ENCODE data around the gene STX1A. TPM values are rescaled to one million over a fixed set of nuclear protein-coding genes. Genes with fewer than 3 reads are reported as not detected.

STX1A gene
- total RNA-seq, 2 donors from 2014 or later, result 2.6 TPM

DNA sequence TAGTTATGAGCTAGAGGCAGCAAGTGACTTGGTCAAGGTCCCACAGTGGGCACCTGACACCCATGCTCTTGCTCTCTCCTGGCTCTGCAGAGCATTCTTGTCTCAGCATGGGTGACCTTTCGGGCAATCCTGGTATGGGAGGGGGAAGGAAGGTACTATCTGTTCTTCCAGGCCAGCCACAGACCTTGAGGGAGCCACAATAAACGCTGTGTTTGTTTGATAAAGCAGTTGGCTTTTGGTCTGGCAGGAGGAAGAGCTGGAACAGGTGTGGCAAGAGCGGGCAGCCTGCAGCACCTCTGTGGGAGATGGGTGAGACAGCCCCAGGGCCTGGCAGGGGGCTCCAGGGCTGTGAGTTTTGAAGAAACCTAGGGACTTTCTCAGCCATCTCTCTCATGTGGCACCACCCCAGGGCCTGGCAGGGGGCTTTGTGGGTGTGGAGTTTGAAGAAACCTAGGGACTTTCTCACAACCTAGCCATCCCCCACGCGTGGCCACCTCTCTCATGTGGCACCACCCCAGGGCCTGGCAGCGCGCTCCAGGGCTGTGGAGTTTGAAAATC lies 39.2 kb upstream of the STX1A start:
- TF ChIP-seq, protein P1, sequence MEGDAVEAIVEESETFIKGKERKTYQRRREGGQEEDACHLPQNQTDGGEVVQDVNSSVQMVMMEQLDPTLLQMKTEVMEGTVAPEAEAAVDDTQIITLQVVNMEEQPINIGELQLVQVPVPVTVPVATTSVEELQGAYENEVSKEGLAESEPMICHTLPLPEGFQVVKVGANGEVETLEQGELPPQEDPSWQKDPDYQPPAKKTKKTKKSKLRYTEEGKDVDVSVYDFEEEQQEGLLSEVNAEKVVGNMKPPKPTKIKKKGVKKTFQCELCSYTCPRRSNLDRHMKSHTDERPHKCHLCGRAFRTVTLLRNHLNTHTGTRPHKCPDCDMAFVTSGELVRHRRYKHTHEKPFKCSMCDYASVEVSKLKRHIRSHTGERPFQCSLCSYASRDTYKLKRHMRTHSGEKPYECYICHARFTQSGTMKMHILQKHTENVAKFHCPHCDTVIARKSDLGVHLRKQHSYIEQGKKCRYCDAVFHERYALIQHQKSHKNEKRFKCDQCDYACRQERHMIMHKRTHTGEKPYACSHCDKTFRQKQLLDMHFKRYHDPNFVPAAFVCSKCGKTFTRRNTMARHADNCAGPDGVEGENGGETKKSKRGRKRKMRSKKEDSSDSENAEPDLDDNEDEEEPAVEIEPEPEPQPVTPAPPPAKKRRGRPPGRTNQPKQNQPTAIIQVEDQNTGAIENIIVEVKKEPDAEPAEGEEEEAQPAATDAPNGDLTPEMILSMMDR (IDR thresholded peaks at IDR 0.05), result no peak
- Histone ChIP-seq H3K4me1 (no peaks in the 10 kb centered on the region), H3K27ac (no peak overlapping the region), H3K9me3 (no peaks in the 10 kb centered on the region), H3K27me3 (no peaks in the 10 kb centered on the region), H3K36me3 (no peaks in the 10 kb centered on the region), H3K4me3 (no peak overlapping the region)
- DNase-seq (ENCODE audit: low spot score), result no peak

DNA sequence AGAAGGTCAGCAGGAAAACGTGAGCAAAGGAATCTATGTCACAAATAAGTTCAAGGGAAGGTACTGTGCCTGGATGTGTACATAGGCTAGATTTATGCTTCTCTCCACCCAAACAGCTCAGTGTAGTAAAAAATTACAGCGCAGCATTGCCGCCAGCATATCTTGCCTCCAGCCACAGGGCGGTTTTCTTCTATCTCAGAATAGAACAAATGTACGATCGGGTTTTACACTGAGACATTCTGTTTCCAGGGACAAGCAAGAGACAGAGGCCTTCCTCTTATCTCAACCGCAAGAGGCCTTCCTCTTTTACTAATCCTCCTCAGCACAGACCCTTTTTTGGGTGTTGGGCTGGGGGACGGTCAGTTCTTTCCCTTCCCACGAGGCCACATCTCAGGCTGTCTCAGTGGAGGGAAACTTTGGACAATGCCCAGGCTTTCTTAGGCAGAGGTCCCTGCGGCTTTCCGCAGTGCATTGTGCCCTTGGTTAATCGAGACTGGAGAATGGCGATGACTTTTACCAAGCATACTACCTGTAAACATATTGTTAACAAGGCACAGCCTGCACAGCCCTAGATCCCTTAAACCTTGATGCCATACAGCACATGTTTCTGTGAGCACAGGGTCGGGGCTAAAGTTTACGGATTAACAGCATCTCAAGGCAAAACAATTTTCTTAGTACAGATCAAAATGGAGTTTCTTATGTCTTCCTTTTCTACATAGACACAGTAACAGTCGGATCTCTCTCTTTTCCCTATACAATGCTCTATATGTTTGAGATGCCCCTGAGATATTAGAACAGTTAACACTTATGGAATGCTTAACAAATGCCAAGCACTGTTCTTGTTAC lies 30.7 kb upstream of the STX1A start:
- TF ChIP-seq, protein P1 (IDR thresholded peaks at IDR 0.05), result no peak
- no peak for DNase-seq (ENCODE audit: low spot score)
- Histone ChIP-seq H3K4me1 (no peaks in the 10 kb centered on the region), H3K27me3 (no peaks in the 10 kb centered on the region), H3K27ac (no peak overlapping the region), H3K9me3 (no peaks in the 10 kb centered on the region), H3K4me3 (no peak overlapping the region), H3K36me3 (no peaks in the 10 kb centered on the region)

DNA sequence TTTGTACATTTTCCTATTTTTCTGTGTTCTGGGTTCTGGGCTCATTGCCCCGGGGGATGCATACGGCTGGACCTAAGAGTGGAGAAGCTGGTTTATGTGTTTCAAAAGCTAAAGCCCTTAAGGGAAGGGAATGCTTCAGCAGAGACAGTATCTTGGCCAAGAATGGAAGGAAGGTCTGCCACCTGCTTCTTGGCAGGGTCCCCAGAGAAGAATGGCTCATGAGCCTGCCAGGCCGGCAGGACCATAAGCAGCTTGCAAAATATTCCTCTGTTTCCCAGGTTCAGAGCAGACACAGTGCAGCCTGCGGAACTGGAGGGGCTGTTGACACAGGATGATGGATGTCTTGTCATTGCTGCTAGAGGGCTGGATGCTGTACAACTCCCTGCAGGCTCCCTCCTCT lies 26.9 kb upstream of the STX1A start:
- H3K4me3 ChIP-seq, result no peak overlapping the region
- no peaks in the 10 kb centered on the region for H3K9me3 ChIP-seq
- H3K27ac ChIP-seq, result no peak overlapping the region
- TF ChIP-seq, protein P1 (IDR thresholded peaks at IDR 0.05), result no peak
- H3K4me1 ChIP-seq, result peaks cover 0 to 11% of the 10 kb centered on the region in 2 donors
- DNase-seq (ENCODE audit: low spot score), result no peak
- H3K27me3 ChIP-seq, result no peaks in the 10 kb centered on the region
- no peaks in the 10 kb centered on the region for H3K36me3 ChIP-seq

DNA sequence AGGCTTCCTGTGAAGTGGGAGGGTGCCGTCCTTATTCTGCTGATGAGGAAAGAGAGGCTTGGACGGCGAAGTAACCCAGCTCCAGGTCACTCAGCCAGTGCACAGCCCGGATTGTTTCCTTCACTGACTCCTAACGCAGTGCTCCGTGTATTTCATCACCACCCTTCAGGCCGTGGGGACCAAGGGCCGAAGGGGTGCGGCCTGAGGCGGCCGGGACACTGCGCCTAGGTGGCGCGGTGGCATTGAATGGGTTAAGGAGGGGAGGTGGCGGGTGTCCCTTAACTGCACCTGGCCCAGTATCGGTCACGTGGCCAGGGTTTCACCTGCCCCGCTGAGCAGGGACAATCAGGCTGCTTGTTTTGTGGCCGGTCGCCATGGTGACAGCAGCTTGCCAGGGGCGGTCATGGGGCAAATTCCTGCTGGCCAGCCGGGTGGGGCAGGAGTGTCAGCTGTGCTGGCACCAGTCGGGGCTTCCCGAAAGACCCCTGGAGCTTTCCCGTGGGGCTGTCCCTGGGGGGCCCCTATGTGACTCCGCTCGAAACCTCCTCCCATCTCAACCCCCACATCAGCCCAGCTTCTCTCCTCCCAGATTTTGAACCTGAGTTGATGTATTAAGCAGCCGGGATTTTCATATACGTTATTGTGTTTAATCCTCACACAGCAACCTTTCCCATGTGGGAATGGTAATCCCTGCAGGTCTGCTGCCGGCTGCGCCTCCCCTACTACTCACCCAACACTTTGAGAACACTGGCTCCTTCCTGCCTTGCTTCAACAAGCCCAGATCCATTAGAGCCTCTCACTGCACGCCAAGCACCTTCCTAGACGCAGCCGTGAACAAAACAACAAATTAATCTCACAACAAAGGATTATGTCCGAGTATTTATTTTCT lies 23.5 kb upstream of the STX1A start:
- no peaks in the 10 kb centered on the region for H3K27me3 ChIP-seq
- TF ChIP-seq, protein P1 (IDR thresholded peaks at IDR 0.05), result no peak
- peak overlapping the region in 1 of 2 donors; percentile 25 for H3K4me3 ChIP-seq
- peaks cover 0 to 21% of the 10 kb centered on the region in 2 donors for H3K4me1 ChIP-seq
- H3K36me3 ChIP-seq, result no peaks in the 10 kb centered on the region
- no peak overlapping the region for H3K27ac ChIP-seq
- no peaks in the 10 kb centered on the region for H3K9me3 ChIP-seq
- no peak for DNase-seq (ENCODE audit: low spot score)

DNA sequence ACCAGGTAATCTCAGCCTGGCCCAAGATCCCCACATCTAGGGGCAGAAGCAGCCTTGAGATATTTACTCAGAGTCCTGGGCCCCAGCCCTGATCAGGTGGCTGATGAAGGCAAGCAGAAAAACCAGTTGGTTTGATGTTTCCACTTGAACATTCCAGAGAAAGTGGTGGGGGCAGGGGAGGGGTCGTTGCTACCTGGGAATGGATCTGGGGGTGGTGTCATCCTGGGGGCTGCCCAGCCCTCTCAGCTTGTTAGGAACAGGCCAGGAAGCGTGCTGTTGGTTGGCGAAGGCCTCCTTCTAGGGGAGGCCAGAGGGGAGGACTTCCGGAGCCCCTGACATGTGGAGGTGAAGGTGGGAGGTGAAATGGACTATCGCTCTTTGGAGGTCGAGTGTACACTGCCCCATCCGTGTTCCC lies 22.9 kb upstream of the STX1A start:
- Histone ChIP-seq H3K4me1 (peaks cover 0 to 28% of the 10 kb centered on the region in 2 donors), H3K27ac (no peak overlapping the region), H3K27me3 (no peaks in the 10 kb centered on the region), H3K36me3 (peaks cover 2% of the 10 kb centered on the region), H3K4me3 (no peak overlapping the region), H3K9me3 (no peaks in the 10 kb centered on the region)
- no peak for DNase-seq (ENCODE audit: low spot score)
- TF ChIP-seq, protein P1 (IDR thresholded peaks at IDR 0.05), result no peak

Data from right atrium auricular region (tissue), 2 donors.